ENCODE results near the gene BORCS6.
A peak's percentile ranks its signal among the peaks of the same experiment; 100 is the strongest.

BORCS6 gene

DNA sequence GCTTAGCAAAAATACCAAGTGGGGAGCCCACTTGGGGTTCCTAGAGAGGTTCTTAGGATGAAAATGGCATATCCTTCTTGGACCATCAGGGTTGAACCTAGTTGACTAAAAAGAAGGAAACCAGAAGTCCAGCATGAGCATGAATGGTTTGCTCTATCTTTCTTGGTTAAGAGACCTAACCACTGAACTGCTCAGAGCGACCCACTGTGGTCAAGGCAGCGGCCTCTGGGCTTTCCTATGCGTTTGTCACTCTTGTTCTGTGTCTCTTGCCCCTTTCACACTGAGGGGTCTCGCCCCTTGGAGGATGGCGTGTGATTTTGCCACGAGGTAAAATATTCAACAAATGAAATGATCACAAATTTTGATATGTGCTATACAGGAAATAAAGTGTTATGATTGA lies 526 bp upstream of the BORCS6 start:
- Mint-ChIP-seq H3K4me1 (peaks cover 8 to 9% of the 10 kb centered on the region in 2 donors), H3K9me3 (no peaks in the 10 kb centered on the region), H3K27me3 (no peaks in the 10 kb centered on the region), H3K4me3 (no peak overlapping the region), H3K36me3 (no peaks in the 10 kb centered on the region), H3K27ac (peak overlapping the region; percentile 99)
- DNase-seq (no peak), ATAC-seq (replicated peaks) (no peak)

- Mint-ChIP-seq H3K36me3 (no peaks in the 10 kb centered on the region), H3K4me1 (peaks cover 8 to 14% of the 10 kb centered on the region in 2 donors), H3K4me3 (no peak overlapping the region), H3K27me3 (no peaks in the 10 kb centered on the region), H3K27ac (peak overlapping the region; percentile 99), H3K9me3 (no peaks in the 10 kb centered on the region)
- peak; percentile 31 for DNase-seq
- no peak for ATAC-seq (replicated peaks)
Observed at GRCh38 chr17:8189041-8189710, 804 bp downstream of the BORCS6 start.

GRCh38 chr17:8188263-8188839 lies 1.6 kb downstream of the BORCS6 start:
- no peaks in the 10 kb centered on the region for H3K9me3 Mint-ChIP-seq
- H3K36me3 Mint-ChIP-seq, result no peaks in the 10 kb centered on the region
- H3K4me3 Mint-ChIP-seq, result no peak overlapping the region
- DNase-seq, result no peak
- H3K27ac Mint-ChIP-seq, result no peak overlapping the region
- no peak for ATAC-seq (replicated peaks)
- H3K4me1 Mint-ChIP-seq, result peaks cover 11 to 20% of the 10 kb centered on the region in 2 donors
- no peaks in the 10 kb centered on the region for H3K27me3 Mint-ChIP-seq

- Mint-ChIP-seq H3K27ac (no peak overlapping the region), H3K36me3 (no peaks in the 10 kb centered on the region), H3K4me3 (no peak overlapping the region), H3K9me3 (no peaks in the 10 kb centered on the region), H3K4me1 (peaks cover 11 to 20% of the 10 kb centered on the region in 2 donors), H3K27me3 (no peaks in the 10 kb centered on the region)
- peak; percentile 88 for DNase-seq
- peak; percentile 31 to 35 for ATAC-seq (replicated peaks)
Observed at GRCh38 chr17:8187517-8188262, 2.3 kb downstream of the BORCS6 start.

DNA sequence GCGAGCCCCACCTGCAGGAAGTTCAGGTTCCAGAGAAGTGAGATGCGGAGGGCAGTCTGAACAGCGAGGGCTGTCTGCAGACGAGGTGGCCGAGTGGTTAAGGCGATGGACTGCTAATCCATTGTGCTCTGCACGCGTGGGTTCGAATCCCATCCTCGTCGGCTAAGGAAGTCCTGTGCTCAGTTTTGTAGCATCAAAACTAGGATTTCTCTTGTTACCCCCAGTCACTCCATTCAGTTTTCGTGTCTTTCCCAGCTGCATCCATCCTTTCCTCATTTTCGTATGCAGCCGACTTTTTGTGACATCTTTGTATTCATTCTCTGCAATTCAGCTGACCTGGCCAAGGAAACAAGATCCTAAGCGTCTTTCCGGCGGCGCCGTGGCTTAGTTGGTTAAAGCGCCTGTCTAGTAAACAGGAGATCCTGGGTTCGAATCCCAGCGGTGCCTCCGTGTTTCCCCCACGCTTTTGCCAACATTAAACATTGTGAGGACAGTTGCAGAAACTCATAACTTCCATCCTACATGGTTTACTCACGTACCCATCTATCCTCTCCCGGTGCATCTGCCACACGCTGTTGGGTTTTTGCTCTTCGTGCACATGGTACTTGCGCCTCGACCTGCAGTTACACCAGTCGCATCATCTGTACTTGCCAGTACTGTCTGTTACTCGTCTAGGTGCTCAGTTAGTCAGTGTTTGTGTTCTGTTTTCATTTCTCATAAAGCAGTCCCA lies 3.0 kb downstream of the BORCS6 start:
- no peaks in the 10 kb centered on the region for H3K9me3 Mint-ChIP-seq
- peak; percentile 52 to 60 for ATAC-seq (replicated peaks)
- DNase-seq, result peak; percentile 93
- no peaks in the 10 kb centered on the region for H3K36me3 Mint-ChIP-seq
- no peak overlapping the region for H3K4me3 Mint-ChIP-seq
- H3K27ac Mint-ChIP-seq, result no peak overlapping the region
- H3K4me1 Mint-ChIP-seq, result peaks cover 12 to 23% of the 10 kb centered on the region in 2 donors
- no peaks in the 10 kb centered on the region for H3K27me3 Mint-ChIP-seq

DNA sequence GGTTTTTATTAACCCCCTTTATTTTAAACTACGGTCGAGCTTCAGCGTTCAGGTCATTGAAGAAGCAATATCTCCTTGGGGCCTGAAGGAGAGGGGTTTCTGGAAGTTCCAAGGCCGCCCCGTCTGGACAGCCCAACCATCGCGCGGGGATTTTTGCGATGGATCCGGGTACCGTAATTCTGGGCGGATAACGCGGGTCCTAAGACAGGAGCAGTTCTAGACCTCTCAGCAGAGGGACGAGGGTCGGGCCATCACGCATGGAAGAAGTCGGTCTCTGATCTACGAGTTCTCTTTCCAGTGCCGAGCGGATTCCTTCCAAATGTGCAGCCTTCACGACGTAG lies 3.6 kb downstream of the BORCS6 start:
- no peak overlapping the region for H3K27ac Mint-ChIP-seq
- H3K4me3 Mint-ChIP-seq, result no peak overlapping the region
- ATAC-seq (replicated peaks) (peak; percentile 14 to 19), DNase-seq (no peak)
- no peaks in the 10 kb centered on the region for H3K27me3 Mint-ChIP-seq
- no peaks in the 10 kb centered on the region for H3K36me3 Mint-ChIP-seq
- no peaks in the 10 kb centered on the region for H3K9me3 Mint-ChIP-seq
- peaks cover 13 to 26% of the 10 kb centered on the region in 2 donors for H3K4me1 Mint-ChIP-seq

- Mint-ChIP-seq H3K27me3 (no peaks in the 10 kb centered on the region), H3K9me3 (no peaks in the 10 kb centered on the region), H3K4me3 (no peak overlapping the region), H3K36me3 (no peaks in the 10 kb centered on the region), H3K27ac (no peak overlapping the region), H3K4me1 (peaks cover 10 to 29% of the 10 kb centered on the region in 2 donors)
- DNase-seq (peak; percentile 82), ATAC-seq (replicated peaks) (peak; percentile 18 to 31)
Observed at GRCh38 chr17:8185582-8186445, 4.2 kb downstream of the BORCS6 start.

- Mint-ChIP-seq H3K4me3 (peak overlapping the region; percentile 85 to 93), H3K9me3 (no peaks in the 10 kb centered on the region), H3K36me3 (peaks cover 0 to 3% of the 10 kb centered on the region in 2 donors), H3K27me3 (no peaks in the 10 kb centered on the region), H3K27ac (peak overlapping the region; percentile 92), H3K4me1 (peaks cover 31 to 50% of the 10 kb centered on the region in 2 donors)
- DNase-seq (no peak), ATAC-seq (replicated peaks) (no peak)
Observed at GRCh38 chr17:8176998-8177731, 12.8 kb downstream of the BORCS6 start.

DNA sequence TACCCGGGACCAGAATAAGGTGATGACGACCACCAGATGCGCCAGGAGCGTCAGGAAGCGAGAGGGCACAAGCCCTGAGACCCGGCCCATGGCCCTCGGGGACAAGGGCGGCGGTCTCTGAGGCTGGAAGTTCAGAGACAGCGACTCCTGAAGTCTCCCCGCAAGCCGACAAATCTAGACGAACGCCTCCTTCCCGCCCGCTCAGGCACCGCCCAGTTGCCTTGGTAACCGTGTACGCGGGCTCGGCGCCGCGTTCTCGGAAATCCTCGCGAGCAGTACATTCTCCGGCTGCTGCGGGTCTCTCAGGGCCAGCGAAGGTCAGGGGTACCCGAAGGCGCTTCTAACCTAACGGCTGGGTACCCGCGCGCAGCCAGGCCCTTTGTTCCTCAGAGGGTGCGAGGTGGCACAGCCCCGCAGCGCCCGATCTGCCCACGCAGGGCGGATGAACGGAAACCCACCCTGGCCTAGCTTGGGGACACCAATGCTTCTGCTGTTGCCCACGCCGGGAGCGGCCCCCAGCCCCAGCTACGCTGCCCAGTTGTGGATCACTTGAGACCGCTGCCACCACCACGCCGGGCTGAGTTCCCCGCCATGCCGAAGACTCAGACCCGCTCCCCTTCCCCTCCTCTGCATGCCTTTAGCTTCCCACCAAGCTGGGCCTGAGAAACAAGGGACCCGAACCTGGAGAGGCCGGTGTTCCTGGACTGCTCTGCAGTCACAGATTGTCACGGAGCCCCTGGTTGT lies 13.6 kb downstream of the BORCS6 start, which contains the start of gene TMEM107:
TMEM107 (minus strand) TSS at position 184 of the 744 bp plus-strand sequence; CDS start at position 90, 94 bp downstream.
- Mint-ChIP-seq H3K4me1 (peaks cover 29 to 49% of the 10 kb centered on the region in 2 donors), H3K27me3 (no peaks in the 10 kb centered on the region), H3K9me3 (no peaks in the 10 kb centered on the region), H3K27ac (peak within 1 kb of the TSS; percentile 92), H3K36me3 (peaks cover 0 to 3% of the 10 kb centered on the region in 2 donors), H3K4me3 (peak within 1 kb of the TSS; percentile 85 to 93)
- DNase-seq, result peak; percentile 82
- peak; percentile 47 to 63 for ATAC-seq (replicated peaks)

- ATAC-seq (replicated peaks) (peak; percentile 7 to 18), DNase-seq (no peak)
- Mint-ChIP-seq H3K9me3 (no peaks in the 10 kb centered on the region), H3K4me3 (peak overlapping the region; percentile 85 to 93), H3K27me3 (no peaks in the 10 kb centered on the region), H3K36me3 (peaks cover 0 to 3% of the 10 kb centered on the region in 2 donors), H3K27ac (peak overlapping the region; percentile 92), H3K4me1 (peaks cover 29 to 45% of the 10 kb centered on the region in 2 donors)
Observed at GRCh38 chr17:8175795-8176196, 14.2 kb downstream of the BORCS6 start.

- H3K9me3 Mint-ChIP-seq, result no peaks in the 10 kb centered on the region
- peaks cover 29 to 45% of the 10 kb centered on the region in 2 donors for H3K4me1 Mint-ChIP-seq
- ATAC-seq (replicated peaks) (no peak), DNase-seq (no peak)
- peak overlapping the region; percentile 100 for H3K27ac Mint-ChIP-seq
- H3K36me3 Mint-ChIP-seq, result peaks cover 0 to 3% of the 10 kb centered on the region in 2 donors
- no peaks in the 10 kb centered on the region for H3K27me3 Mint-ChIP-seq
- H3K4me3 Mint-ChIP-seq, result peak overlapping the region; percentile 82 to 93
Observed at GRCh38 chr17:8173871-8174322, 16.1 kb downstream of the BORCS6 start.

GRCh38 chr17:8173056-8173870 lies 16.7 kb downstream of the BORCS6 start:
- no peaks in the 10 kb centered on the region for H3K9me3 Mint-ChIP-seq
- H3K4me3 Mint-ChIP-seq, result peak overlapping the region; percentile 82 to 93
- no peaks in the 10 kb centered on the region for H3K27me3 Mint-ChIP-seq
- DNase-seq, result peak; percentile 79
- peak; percentile 84 to 85 for ATAC-seq (replicated peaks)
- H3K4me1 Mint-ChIP-seq, result peaks cover 29 to 45% of the 10 kb centered on the region in 2 donors
- H3K36me3 Mint-ChIP-seq, result peaks cover 0 to 3% of the 10 kb centered on the region in 2 donors
- H3K27ac Mint-ChIP-seq, result peak overlapping the region; percentile 100

Data from stimulated activated naive B cell treated with anti-CD40 and anti-IgM and Interleukin-4, amounts not matched to agents 10 μg/mL and 1 μg/mL and 100 μg/mL, for 72 hours (primary cell).